A673 (cell line): Measurements from ENCODE around the gene COQ8B. TPM values are rescaled to one million over a fixed set of nuclear protein-coding genes. Genes with fewer than 3 reads are reported as not detected.
A peak's percentile ranks its signal among the peaks of the same experiment; 100 is the strongest.

Experiments used
- BruUV-seq: library from RNA; stranded (reverse); fragments of 400-500 nt; replicated peaks from 2 replicates; lab custom pipeline; 2021; lab: Mats Ljungman, UMichigan
- CTCF ChIA-PET: fragments of 300-600 bp; sonication (Branson Sonifier 250); formaldehyde crosslinking; loops from one replicate; lab custom pipeline; 2022; ENCODE audit warnings: antibody characterized with exemption; lab: Charles Lee
- POLR2A ChIA-PET: fragments of 300-600 bp; sonication (Branson Sonifier 250); formaldehyde crosslinking; loops from one replicate; lab custom pipeline; 2022; ENCODE audit warnings: antibody characterized with exemption; ENCODE audit not compliant: low non-redundant PET; lab: Charles Lee
- DNase-seq: peaks from one replicate; pipeline ENCODE4 v3.0.0-alpha.2; 2015; ENCODE audit warnings: low spot score
- H3K27ac ChIP-seq: fragments of 200-600 bp; sonication (generic); 2 replicates; pipeline ENCODE4 v1.5.1; 2016; ENCODE audit warnings: mixed run types, low read depth, mild to moderate bottlenecking, mixed read lengths, antibody characterized with exemption, low read length; ENCODE audit not compliant: poor library complexity, severe bottlenecking
- H3K27me3 ChIP-seq: fragments of 200-600 bp; sonication (generic); replicated peaks from 2 replicates; pipeline ENCODE4 v1.6.1; 2017; ENCODE audit warnings: mixed run types, low read depth, mild to moderate bottlenecking, mixed read lengths, antibody characterized with exemption, low read length; ENCODE audit not compliant: insufficient read depth, poor library complexity
- H3K36me3 ChIP-seq: fragments of 200-600 bp; sonication (generic); 2 replicates; pipeline ENCODE4 v1.6.1; 2016; ENCODE audit warnings: mixed run types, mild to moderate bottlenecking, mixed read lengths, antibody characterized with exemption, low read length; ENCODE audit not compliant: insufficient read depth, poor library complexity, severe bottlenecking
- H3K4me1 ChIP-seq: fragments of 200-600 bp; sonication (generic); 2 replicates; pipeline ENCODE4 v1.6.1; 2017; ENCODE audit warnings: mixed run types, mild to moderate bottlenecking, mixed read lengths, antibody characterized with exemption, low read length; ENCODE audit not compliant: insufficient read depth, poor library complexity, severe bottlenecking
- H3K4me3 ChIP-seq: fragments of 200-600 bp; sonication (generic); 2 replicates; pipeline ENCODE4 v1.5.1; 2016; ENCODE audit warnings: low read depth, mixed run types, mild to moderate bottlenecking, mixed read lengths, low read length; ENCODE audit not compliant: poor library complexity, severe bottlenecking
- H3K9me3 ChIP-seq: fragments of 200-600 bp; sonication (generic); 2 replicates; pipeline ENCODE4 v1.6.1; 2016; ENCODE audit warnings: mixed run types, low read depth, mild to moderate bottlenecking, mixed read lengths, antibody characterized with exemption, low read length; ENCODE audit not compliant: poor library complexity, severe bottlenecking
- EZH2 ChIP-seq: fragments of 200-600 bp; sonication (generic); IDR thresholded peaks from 2 replicates; pipeline ENCODE4 v1.6.1; 2017; ENCODE audit warnings: borderline replicate concordance, low read depth, mild to moderate bottlenecking, mixed read lengths, antibody characterized with exemption, low read length; ENCODE audit not compliant: poor library complexity, severe bottlenecking
- intact Hi-C: fragments of 100-400 bp; cut with micrococcal nuclease; formaldehyde crosslinking; loops from one replicate; pipeline ENCODE4 v1.10.0; 2022; ENCODE audit not compliant: unreplicated experiment
- total RNA-seq: library from RNA; stranded (reverse); gene quantifications from 2 replicates; pipeline ENCODE4 v1.2.3, GENCODE V29; 2021
- TF ChIP-seq, protein P1 (sequence below): fragments of 300-800, 200-600 bp; sonication (generic); conservative IDR thresholded peaks from 2 replicates; pipeline ENCODE4 v1.5.1; 2017; ENCODE audit warnings: low read depth, mild to moderate bottlenecking, antibody characterized with exemption, low read length, moderate library complexity, mixed read lengths

Gene COQ8B
- total RNA-seq, 1 experiment from 2014 or later, result 34.1 TPM

GRCh38 chr19:40667602-40668001 is 49.1 kb downstream of the COQ8B start:
- Histone ChIP-seq H3K4me3 (no peak overlapping the region), H3K9me3 (no peaks in the 10 kb centered on the region), H3K27ac (no peak overlapping the region), H3K27me3 (no peaks in the 10 kb centered on the region), H3K36me3 (peaks cover 30% of the 10 kb centered on the region), H3K4me1 (peaks cover 3% of the 10 kb centered on the region)
- no peak for DNase-seq
- intact Hi-C loops, result loop anchor here (10.0 kb wide), 1 partner anchor 307 kb away; no protein-coding TSS in a partner anchor
- ChIA-PET POLR2A (no interaction called here), CTCF (no interaction called here)
- TF ChIP-seq, protein P1, sequence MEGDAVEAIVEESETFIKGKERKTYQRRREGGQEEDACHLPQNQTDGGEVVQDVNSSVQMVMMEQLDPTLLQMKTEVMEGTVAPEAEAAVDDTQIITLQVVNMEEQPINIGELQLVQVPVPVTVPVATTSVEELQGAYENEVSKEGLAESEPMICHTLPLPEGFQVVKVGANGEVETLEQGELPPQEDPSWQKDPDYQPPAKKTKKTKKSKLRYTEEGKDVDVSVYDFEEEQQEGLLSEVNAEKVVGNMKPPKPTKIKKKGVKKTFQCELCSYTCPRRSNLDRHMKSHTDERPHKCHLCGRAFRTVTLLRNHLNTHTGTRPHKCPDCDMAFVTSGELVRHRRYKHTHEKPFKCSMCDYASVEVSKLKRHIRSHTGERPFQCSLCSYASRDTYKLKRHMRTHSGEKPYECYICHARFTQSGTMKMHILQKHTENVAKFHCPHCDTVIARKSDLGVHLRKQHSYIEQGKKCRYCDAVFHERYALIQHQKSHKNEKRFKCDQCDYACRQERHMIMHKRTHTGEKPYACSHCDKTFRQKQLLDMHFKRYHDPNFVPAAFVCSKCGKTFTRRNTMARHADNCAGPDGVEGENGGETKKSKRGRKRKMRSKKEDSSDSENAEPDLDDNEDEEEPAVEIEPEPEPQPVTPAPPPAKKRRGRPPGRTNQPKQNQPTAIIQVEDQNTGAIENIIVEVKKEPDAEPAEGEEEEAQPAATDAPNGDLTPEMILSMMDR, result no peak
- TF ChIP-seq EZH2, result no peak
- no TSS peak for BruUV-seq

- no TSS peak for BruUV-seq
- no peaks in the 10 kb centered on the region for H3K27me3 ChIP-seq
- DNase-seq, result no peak
- no peak overlapping the region for H3K27ac ChIP-seq
- no peak for TF ChIP-seq EZH2
- TF ChIP-seq, protein P1, result no peak
- no peaks in the 10 kb centered on the region for H3K9me3 ChIP-seq
- ChIA-PET CTCF (no interaction called here), POLR2A (no interaction called here)
- intact Hi-C loops, result loop anchor here (10.0 kb wide), 1 partner anchor 308 kb away; no protein-coding TSS in a partner anchor
- no peak overlapping the region for H3K4me3 ChIP-seq
- peaks cover 3% of the 10 kb centered on the region for H3K4me1 ChIP-seq
- H3K36me3 ChIP-seq, result peaks cover 29% of the 10 kb centered on the region
Observed at GRCh38 chr19:40666803-40667438, 49.8 kb downstream of the COQ8B start.

DNA sequence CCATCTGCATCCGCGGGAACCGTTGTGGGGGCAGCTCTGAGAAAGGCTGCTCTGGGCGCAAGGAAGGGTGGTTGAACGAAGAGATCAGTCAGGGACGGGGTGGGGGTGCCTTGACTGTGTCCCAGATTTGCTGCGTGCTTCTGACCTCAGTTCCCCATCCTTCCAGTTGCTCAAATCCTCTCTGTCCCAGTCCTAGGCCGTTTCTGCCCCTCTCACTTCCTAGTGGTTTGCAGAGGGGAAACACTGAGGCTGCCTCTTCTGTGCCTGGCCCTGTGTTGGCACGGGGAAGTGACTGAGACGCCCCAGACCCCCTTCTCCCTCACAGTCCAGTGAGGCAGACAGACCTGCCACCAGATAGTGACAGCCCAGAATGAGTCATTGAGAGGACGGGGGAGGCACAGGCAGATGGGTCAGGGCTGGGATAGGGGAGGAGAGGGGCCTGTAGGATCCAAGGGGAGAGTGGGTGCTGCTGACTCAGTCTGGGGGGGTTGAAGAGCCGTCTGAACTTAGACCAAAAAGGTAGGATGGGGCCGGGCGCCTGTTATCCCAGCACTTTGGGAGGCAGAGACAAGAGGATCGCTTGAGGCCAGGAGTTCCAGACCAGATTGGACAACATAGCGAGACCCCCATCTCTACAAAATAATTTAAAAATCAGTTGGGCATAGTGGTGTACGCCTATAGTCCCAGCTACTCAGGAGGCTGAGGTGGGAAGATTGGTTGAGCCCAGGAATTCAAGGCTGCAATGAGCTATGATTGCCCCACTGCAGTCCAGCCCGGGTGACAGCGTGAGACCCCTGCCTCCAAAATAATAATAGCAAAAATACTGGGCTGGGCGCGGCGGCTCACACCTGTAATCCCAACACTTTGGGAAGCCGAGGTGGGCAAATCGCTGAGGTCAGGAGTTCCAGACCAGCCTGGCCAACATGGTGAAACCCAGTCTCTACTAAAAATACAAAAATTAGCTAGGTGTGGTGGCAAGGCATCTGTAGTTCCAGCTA is 52.7 kb downstream of the COQ8B start:
- Histone ChIP-seq H3K27ac (peak overlapping the region; percentile 80), H3K9me3 (no peaks in the 10 kb centered on the region), H3K4me1 (peaks cover 3% of the 10 kb centered on the region), H3K36me3 (peaks cover 5% of the 10 kb centered on the region), H3K27me3 (no peaks in the 10 kb centered on the region), H3K4me3 (peak overlapping the region; percentile 71)
- intact Hi-C loops, result loop anchor here (1.0 to 10.0 kb wide), 3 partner anchors 155 to 481 kb away; no protein-coding TSS in a partner anchor
- POLR2A ChIA-PET, result no interaction called here
- CTCF ChIA-PET, result interaction anchor here (0.7 to 1.2 kb wide), 8 partner anchors 27 to 645 kb away, joined by 3 to 18 read pairs (median 4); no protein-coding TSS in a partner anchor
- no peak for DNase-seq
- no TSS peak for BruUV-seq
- no peak for TF ChIP-seq EZH2
- TF ChIP-seq, protein P1, result no peak
